Natural killer cell (primary cell): ENCODE data around the gene NKX6-1. TPM values are rescaled to one million over a fixed set of nuclear protein-coding genes. Genes with fewer than 3 reads are reported as not detected.

Experiments
- ATAC-seq, 3 donors: fragments of 150-1000 bp in 2 of 3; fragments of 200-7000 bp in 1 of 3; cut with Tn5 transposase; 1 replicate in 1 of 3; 2 replicates in 2 of 3; pipeline ENCODE4 v1.10.0; 2021; ENCODE audit warnings: mild to moderate bottlenecking in 2 of 3, moderate library complexity in 2 of 3
- DNase-seq, 2 donors: peaks; one replicate each; pipeline versions ENCODE4 v3.0.0 to v3.0.0-alpha.2; 2013 to 2021; ENCODE audit warnings: mixed read lengths in 1 of 2
- H3K27ac ChIP-seq: one replicate; pipeline ENCODE4 v1.5.1; 2013; ENCODE audit warnings: mild to moderate bottlenecking, low read length
- H3K27me3 ChIP-seq: one replicate; pipeline ENCODE4 v1.6.1; 2013; ENCODE audit warnings: low read length; ENCODE audit not compliant: control insufficient read depth, insufficient read depth
- H3K36me3 ChIP-seq: one replicate; pipeline ENCODE4 v1.6.1; 2013; ENCODE audit warnings: low read length; ENCODE audit not compliant: control insufficient read depth, insufficient read depth
- H3K4me1 ChIP-seq: one replicate; pipeline ENCODE4 v1.6.1; 2013; ENCODE audit warnings: low read length; ENCODE audit not compliant: control insufficient read depth, insufficient read depth
- H3K4me3 ChIP-seq: one replicate; pipeline ENCODE4 v1.5.1; 2013; ENCODE audit warnings: low read length
- H3K9me3 ChIP-seq: one replicate; pipeline ENCODE4 v1.6.1; 2013; ENCODE audit warnings: low read length; ENCODE audit not compliant: control insufficient read depth, insufficient read depth
- H3K27ac Mint-ChIP-seq, 2 donors: one replicate each; pipeline ENCODE4 v1.8.0; 2022; ENCODE audit warnings: mild to moderate bottlenecking in 2 of 2, mixed read lengths in 2 of 2, moderate library complexity in 1 of 2
- H3K27me3 Mint-ChIP-seq, 2 donors: one replicate each; pipeline ENCODE4 v1.8.0; 2022; ENCODE audit warnings: low read depth in 2 of 2, mixed read lengths in 2 of 2
- H3K36me3 Mint-ChIP-seq: one replicate; pipeline ENCODE4 v1.8.0; 2022; ENCODE audit warnings: mixed read lengths
- H3K4me1 Mint-ChIP-seq, 2 donors: one replicate each; pipeline ENCODE4 v1.8.0; 2022; ENCODE audit warnings: mixed read lengths in 2 of 2
- H3K4me3 Mint-ChIP-seq: one replicate; pipeline ENCODE4 v1.8.0; 2022; ENCODE audit warnings: mild to moderate bottlenecking, moderate library complexity, mixed read lengths
- H3K9me3 Mint-ChIP-seq, 2 donors: one replicate each; pipeline ENCODE4 v1.8.0; 2022; ENCODE audit warnings: mixed read lengths in 2 of 2
- WGBS: methylation state at CpG from one replicate; pipeline ENCODE4 v1.1.7; 2013; ENCODE audit warnings: missing lambda C conversion rate; ENCODE audit not compliant: insufficient coverage; 5-methylcytosine and 5-hydroxymethylcytosine counted together
- intact Hi-C: fragments of 100-400 bp; cut with micrococcal nuclease; formaldehyde crosslinking; loops from one replicate; pipeline ENCODE4 v1.14.2; 2022
- total RNA-seq, 4 donors: library from RNA; stranded (reverse); fragments of 120-200 nt in 1 of 4; gene quantifications; one replicate each; pipeline versions ENCODE4 v1.2.3 to v1.2.4, GENCODE V29; 2013 to 2022
- TF ChIP-seq, protein P1 (sequence below): fragments of 200-600 bp; IDR thresholded peaks from one replicate; pipeline ENCODE4 v1.8.0; 2022; ENCODE audit warnings: antibody characterized with exemption

NKX6-1 gene
- total RNA-seq, 3 donors from 2014 or later (not counting 1 experiment from before 2014, with no cell fraction given), result not detected

DNA sequence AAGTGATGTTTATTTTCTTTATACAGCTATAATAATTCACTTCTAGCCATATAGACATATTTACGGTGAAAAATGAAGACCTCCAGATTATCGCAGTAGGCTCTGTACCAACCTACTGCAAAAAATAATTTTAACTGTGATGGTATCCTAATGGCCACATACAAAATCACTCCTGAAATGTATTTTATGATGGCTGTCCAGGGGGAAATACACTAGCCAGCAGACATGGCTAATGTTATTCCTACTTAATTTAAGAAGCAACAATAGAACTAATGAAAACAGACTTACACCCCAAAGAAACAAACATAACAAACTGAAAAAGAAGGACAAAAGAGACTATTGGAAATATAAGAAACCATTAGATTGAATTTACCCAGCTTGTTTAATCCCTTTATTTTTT is 4.6 kb downstream of the NKX6-1 start:
- Mint-ChIP-seq H3K9me3 (peaks cover 0 to 3% of the 10 kb centered on the region in 2 donors), H3K27me3 (peaks cover 66 to 76% of the 10 kb centered on the region in 2 donors), H3K36me3 (peaks cover 8% of the 10 kb centered on the region), H3K4me3 (no peak overlapping the region), H3K4me1 (peaks cover 0 to 18% of the 10 kb centered on the region in 2 donors), H3K27ac (no peak overlapping the region)
- Histone ChIP-seq H3K27me3 (peaks cover 69% of the 10 kb centered on the region), H3K27ac (no peak overlapping the region), H3K4me1 (peaks cover 31% of the 10 kb centered on the region), H3K4me3 (no peak overlapping the region), H3K9me3 (peaks cover 1% of the 10 kb centered on the region), H3K36me3 (no peaks in the 10 kb centered on the region)
- ATAC-seq, result no peak
- intact Hi-C loops, result no loop called here
- DNase-seq, result no peak
- WGBS, result no CpG with 5 or more reads among the region's 2 CpGs
- TF ChIP-seq, protein P1, sequence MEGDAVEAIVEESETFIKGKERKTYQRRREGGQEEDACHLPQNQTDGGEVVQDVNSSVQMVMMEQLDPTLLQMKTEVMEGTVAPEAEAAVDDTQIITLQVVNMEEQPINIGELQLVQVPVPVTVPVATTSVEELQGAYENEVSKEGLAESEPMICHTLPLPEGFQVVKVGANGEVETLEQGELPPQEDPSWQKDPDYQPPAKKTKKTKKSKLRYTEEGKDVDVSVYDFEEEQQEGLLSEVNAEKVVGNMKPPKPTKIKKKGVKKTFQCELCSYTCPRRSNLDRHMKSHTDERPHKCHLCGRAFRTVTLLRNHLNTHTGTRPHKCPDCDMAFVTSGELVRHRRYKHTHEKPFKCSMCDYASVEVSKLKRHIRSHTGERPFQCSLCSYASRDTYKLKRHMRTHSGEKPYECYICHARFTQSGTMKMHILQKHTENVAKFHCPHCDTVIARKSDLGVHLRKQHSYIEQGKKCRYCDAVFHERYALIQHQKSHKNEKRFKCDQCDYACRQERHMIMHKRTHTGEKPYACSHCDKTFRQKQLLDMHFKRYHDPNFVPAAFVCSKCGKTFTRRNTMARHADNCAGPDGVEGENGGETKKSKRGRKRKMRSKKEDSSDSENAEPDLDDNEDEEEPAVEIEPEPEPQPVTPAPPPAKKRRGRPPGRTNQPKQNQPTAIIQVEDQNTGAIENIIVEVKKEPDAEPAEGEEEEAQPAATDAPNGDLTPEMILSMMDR, result no peak

DNA sequence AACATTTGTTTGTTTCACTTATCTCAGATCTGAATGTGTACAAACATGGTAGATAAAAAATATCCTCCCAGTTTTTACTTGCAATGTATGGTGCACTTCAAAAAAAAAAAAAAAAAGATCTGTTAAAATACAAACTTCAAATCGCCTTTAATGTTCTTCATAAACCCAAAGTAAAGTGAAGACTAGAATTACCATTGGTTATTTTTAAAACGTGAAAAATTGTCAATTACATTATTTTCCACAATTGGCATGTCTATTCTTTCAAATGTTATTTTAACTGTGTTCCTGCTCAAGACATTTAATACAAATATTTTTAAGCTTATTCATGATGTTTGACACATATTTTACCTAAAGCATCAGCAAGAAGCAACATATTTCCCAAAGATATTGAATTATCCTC is 5.0 kb downstream of the NKX6-1 start:
- Histone ChIP-seq H3K9me3 (no peaks in the 10 kb centered on the region), H3K36me3 (no peaks in the 10 kb centered on the region), H3K27ac (no peak overlapping the region), H3K4me3 (no peak overlapping the region), H3K27me3 (peaks cover 67% of the 10 kb centered on the region), H3K4me1 (peaks cover 27% of the 10 kb centered on the region)
- no peak overlapping the region for H3K4me3 Mint-ChIP-seq
- TF ChIP-seq, protein P1, result no peak
- peaks cover 0 to 14% of the 10 kb centered on the region in 2 donors for H3K4me1 Mint-ChIP-seq
- H3K9me3 Mint-ChIP-seq, result peaks cover 0 to 3% of the 10 kb centered on the region in 2 donors
- 20% methylated on average over 1 of the region's 2 CpGs for WGBS
- H3K27me3 Mint-ChIP-seq, result peaks cover 63 to 75% of the 10 kb centered on the region in 2 donors
- no peak for DNase-seq
- H3K27ac Mint-ChIP-seq, result no peak overlapping the region
- intact Hi-C loops, result no loop called here
- H3K36me3 Mint-ChIP-seq, result peaks cover 8% of the 10 kb centered on the region
- ATAC-seq, result no peak

DNA sequence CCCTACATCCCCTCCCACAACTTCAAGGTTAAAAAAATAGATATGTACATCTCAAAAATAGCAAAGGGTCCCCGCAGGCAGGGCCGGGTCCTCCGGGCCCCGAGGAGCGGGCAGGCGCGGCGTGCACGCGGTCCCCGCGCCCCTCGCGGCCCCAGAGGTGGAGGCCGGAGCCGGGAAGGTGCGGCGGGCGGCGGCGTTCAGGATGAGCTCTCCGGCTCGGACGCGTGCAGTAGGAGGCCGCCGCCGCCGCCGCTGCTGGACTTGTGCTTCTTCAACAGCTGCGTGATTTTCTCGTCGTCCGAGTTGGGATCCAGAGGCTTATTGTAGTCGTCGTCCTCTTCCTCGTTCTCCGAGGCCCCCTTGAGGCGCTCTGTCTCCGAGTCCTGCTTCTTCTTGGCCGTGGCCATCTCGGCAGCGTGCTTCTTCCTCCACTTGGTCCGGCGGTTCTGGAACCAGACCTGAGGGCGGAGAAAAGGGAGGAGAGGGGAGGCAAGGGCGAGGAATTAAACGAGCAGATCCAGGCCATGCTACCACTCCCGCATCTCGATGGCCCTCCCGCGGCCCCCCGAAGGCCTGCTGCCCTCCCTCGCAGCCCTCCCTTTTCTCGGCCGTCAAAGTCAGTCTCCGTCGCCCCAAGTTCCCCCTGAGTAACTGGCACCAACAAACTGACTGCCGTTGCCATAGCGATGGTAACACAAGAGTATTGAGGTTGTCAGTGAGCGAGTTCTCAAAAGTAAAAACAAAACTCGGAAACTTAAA is 5.8 kb downstream of the NKX6-1 start:
- H3K27me3 ChIP-seq, result peaks cover 61% of the 10 kb centered on the region
- no peak overlapping the region for H3K4me3 ChIP-seq
- Mint-ChIP-seq H3K36me3 (peaks cover 8% of the 10 kb centered on the region), H3K9me3 (peaks cover 0 to 3% of the 10 kb centered on the region in 2 donors), H3K4me3 (no peak overlapping the region), H3K4me1 (peaks cover 0 to 7% of the 10 kb centered on the region in 2 donors), H3K27me3 (peaks cover 60 to 71% of the 10 kb centered on the region in 2 donors), H3K27ac (no peak overlapping the region)
- H3K27ac ChIP-seq, result no peak overlapping the region
- DNase-seq, result peak in 1 of 2 donors; percentile 34
- intact Hi-C loops, result no loop called here
- H3K9me3 ChIP-seq, result no peaks in the 10 kb centered on the region
- no peaks in the 10 kb centered on the region for H3K36me3 ChIP-seq
- ATAC-seq, result no peak
- 4% methylated on average over 62 of the region's 62 CpGs for WGBS
- TF ChIP-seq, protein P1, result no peak
- peaks cover 19% of the 10 kb centered on the region for H3K4me1 ChIP-seq
